NCI-H2081 treated with DMSO at 0.1 percent for 48 hours (cell line): ENCODE measurements around the gene ATF5.
A peak's percentile ranks its signal among the peaks of the same experiment; 100 is the strongest.

Source experiments
- DNase-seq: peaks from one replicate; lab custom pipeline; 2025; lab: John Stamatoyannopoulos, UW

ATF5 gene

GRCh38 chr19:49929121-49929610, at the start of gene ATF5, which contains the start of gene NUP62:
TSS of gene ATF5 (plus strand) at chr19:49929205. CDS start at chr19:49930851, 1,646 bp downstream.
TSS of gene NUP62 (minus strand) at chr19:49929504. CDS start at chr19:49909807, 19,697 bp downstream.
- peak; percentile 65 for DNase-seq

DNA sequence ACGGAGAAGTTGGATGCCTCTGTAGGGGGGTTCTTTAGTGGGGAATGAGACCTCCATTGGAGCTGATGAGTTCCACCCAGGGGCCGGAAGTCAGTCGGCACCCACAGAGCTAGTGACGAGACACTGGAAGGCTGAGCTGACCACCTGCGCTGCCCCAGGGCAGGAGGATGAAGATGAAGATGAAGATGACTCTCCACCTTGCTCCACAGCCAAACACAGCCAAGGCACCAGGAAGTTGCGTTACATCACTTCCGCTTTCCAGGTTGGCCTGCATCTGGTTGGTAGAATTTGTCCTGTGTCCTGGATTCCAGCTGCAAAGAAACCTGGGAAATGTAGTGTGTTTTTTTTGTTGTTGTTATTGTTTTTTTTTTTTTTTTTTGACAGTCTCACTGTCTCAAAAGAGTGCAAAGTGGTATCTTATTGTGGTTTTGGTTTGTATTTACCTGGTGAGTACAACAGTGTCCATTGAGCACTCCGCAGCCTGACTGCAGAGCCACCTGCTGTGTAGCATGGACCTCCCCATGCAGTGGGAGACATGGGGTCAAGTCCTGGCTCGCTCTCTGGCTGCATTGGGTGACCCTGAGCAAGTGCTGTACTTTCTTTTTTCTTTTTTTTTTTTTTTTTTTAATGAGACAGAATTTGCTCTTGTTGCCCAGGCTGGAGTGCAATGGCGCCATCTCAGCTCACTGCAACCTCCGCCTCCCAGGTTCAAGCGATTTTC, 49.6 kb upstream of the ATF5 start:
- DNase-seq, result no peak

DNA sequence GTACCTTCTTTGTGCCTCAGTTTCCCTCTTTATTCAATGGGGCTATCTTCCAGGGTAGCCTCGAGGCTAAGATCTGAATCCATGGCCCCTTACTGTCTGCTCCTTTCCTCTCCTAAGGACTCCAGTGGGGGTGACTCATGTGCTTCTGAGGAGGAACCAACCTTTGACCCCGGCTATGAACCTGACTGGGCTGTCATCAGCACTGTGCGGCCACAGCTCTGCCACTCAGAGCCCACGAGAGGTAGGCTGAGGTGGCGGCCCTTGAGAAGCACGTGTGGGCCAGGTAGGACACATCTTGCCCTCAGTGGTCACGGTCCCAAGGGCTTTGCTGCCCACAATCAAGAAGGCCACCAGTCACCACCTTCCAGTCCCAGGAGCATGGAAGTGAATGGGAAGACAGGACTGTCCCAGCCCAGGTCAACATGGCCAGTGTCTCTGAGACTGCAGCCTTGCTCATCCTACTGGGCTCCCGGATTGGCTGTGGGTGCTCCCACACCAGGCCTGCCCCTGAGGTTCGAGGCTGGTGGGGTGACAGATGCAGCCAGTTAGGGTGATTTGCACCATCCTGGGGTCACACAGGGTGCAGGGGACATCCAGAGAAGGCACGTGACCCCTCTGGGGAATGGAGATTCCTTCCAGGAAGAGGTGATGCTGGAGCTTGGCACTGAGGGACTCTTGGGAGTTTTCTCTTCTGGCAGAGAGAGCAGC, 48.7 kb upstream of the ATF5 start:
- DNase-seq, result no peak

DNA sequence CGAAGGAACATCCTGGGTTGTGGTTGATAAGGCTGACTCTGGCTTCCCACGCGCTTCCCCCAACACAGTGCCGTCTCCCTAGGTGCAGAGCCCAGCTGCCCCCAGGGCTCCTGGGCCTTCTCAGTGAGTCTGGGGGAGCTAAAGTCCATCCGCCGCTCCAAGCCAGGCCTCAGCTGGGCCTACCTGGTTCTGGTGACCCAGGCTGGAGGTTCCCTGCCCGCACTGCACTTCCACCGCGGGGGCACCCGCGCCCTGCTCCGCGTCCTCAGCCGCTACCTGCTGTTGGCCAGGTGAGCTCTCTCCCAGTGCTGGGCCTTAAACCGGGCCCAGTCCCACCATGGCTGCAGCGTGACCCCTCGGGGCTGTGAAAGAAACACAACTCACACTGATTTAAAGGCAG, 47.8 kb upstream of the ATF5 start:
- no peak for DNase-seq

DNA sequence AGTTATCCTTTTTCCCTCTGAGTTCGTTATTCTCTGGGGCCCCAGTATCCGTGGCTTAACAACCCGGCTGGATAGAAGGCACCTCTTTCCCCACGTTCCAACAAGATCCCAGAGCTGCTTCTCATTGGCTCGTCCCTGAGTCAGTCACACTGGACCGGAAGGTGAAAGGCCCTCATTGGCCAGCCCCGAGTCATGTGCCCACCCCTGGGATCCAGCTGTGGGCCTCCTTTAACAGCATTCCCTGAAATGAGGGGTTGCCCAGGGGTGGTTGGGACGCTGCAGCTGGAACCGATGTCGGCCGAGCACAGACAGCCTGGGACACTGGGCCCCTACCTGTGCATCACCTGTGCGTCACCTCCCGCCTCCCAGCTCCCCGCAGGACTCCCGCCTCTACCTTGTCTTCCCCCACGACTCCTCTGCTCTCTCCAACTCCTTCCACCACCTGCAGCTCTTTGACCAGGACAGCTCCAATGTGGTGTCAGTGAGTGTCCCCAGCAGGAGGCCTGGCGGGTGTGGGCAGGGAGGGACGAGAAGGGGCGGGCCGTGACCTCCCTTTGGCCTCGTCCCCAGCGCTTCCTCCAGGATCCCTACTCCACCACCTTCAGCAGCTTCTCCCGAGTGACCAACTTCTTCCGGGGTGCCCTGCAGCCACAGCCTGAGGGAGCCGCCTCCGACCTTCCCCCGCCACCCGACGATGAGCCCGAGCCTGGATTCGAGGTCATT, 47.2 kb upstream of the ATF5 start:
- no peak for DNase-seq

- no peak for DNase-seq
These were observed 46.4 kb upstream of the ATF5 start for GRCh38 chr19:49882643-49883042.

GRCh38 chr19:49883094-49883493, 45.9 kb upstream of the ATF5 start:
- no peak for DNase-seq

GRCh38 chr19:49884109-49884508, 44.9 kb upstream of the ATF5 start:
- DNase-seq, result no peak

- DNase-seq, result no peak
These were observed 44.2 kb upstream of the ATF5 start for GRCh38 chr19:49884760-49885159.

- no peak for DNase-seq
These were observed 41.9 kb upstream of the ATF5 start for GRCh38 chr19:49887037-49887664.

DNA sequence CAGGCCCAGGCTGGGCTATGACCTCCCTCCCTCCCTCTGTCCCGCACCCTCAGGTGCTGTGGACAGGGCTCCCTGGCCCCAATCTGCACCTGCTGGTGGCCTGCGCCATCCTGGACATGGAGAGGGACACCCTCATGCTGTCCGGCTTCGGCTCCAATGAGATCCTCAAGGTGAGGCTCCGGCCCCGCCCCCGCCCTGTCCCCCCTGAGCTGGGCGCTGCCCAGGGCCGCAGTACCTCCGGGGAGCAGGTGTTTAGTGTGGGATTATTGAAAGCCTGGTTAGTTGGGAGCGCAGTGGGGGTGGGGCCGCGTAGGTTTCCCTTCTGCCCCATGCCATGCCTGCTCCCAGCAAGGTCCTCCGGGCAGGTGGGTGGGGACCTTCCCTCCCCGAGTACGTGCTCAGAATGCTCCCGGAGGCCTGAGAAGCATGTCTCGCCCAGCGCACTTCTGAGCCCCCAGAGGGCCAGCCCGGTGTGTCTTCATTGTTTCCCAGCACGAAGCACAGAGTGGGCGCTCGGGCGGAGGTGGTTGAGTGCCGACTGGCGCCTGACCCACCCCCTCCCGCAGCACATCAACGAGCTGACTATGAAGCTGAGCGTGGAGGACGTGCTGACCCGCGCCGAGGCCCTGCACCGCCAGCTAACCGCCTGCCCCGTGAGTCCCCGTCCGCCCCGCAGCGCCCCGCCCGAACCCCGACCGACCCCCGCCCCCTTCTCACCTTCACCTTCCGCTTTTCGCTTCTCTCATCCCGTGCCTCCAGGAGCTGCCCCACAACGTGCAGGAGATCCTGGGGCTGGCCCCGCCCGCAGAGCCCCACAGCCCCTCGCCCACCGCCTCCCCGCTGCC, 41.1 kb upstream of the ATF5 start:
- DNase-seq, result no peak

- DNase-seq, result no peak
These were observed 40.5 kb upstream of the ATF5 start for GRCh38 chr19:49888510-49888824.

DNA sequence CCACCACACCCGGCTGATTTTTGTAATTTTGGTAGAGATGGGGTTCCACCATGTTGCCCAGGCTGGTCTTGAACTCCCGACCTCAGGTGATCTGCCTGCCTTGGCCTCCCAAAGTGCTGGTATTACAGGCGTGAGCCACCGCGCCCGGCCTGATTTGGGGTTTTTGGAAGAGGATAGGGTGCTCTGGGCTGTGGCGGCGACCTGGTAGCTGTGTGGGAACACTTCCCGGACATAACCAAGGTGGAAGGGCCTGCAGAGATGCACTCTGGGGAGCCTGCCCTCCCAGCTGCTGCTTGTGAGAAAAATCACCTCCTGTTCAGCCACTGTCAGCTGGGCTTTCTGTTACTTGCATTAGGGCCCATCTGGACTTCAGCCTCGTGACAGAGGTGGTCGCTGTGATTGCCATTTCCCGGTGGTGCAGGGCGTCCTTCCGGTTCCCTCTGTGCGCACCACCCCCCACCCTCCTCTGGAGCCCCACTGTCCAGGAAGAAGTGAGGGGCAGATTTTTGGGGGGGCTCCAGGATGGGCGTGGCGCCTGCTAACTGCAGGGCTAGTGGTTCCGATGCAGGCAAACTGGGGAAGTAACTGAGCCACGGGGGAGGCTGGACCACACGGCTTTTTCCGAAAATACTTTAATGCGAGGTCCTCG, 39.8 kb upstream of the ATF5 start:
- DNase-seq, result no peak

GRCh38 chr19:49889687-49890348, 39.2 kb upstream of the ATF5 start:
- no peak for DNase-seq

GRCh38 chr19:49890349-49891311, 38.4 kb upstream of the ATF5 start:
- no peak for DNase-seq

DNA sequence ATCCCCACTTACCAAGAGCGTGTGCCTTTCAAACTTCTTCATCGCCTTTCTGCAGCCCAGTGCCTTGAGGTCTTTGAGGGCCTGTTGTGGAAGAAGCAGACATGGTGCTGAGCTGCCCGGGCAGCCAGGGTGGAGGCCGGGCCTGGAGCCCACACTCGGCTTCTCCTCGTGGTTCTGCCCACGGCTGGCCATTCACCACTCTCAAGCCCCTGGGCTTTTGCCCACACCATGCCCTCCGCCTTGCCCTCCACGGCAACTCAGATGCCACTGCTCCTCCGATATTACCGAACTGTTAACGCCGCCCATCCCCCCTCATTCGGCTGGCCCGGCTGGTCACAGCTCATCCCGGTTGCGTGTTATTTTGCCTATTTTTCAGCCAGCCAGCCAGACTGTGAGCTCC, 37.6 kb upstream of the ATF5 start:
- DNase-seq, result no peak

GRCh38 chr19:49892716-49893115, 36.3 kb upstream of the ATF5 start:
- no peak for DNase-seq

DNA sequence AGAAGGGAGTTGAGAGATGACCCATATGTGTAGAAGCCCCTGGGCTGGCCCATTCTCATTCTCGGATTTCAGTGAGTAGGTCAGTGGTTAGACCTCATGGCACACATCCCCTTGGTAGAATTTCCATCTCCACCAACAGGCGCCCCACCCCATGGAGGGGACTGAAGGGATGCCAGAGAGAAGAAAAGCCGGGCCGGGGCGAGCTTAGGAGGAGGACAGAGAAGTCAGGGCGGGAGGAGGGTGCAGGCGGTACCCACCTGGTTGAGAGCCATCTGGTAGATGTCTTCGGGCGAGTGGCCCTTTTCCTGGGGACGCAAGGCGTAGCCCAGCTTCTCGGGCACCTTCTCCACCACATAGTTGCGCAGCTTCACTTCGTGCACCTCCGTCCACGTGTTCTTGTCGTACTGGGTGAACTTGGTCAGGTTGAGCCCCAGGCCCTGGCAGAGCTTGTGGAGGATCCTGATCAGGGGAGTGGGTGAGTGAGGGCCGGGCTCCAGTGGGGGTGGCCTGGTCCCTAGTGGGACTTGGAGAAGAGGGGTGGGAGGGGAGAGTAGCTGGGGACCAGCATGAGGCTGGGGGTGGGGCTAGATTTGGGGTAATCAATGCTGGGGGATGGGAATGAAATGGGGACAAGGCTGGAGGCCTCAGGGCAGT, 34.9 kb upstream of the ATF5 start:
- no peak for DNase-seq
